Prostate gland (tissue), 2 donors: Measurements from ENCODE around the gene TUBA1B.

Source experiments
- CTCF ChIP-seq, 4 experiments: fragments of 200-600 bp in 2 of 4; fragments of 450-650 bp in 2 of 4; sonication (generic) in 2 of 4; IDR thresholded peaks; 1 replicate in 3 of 4; 2 replicates in 1 of 4; pipeline ENCODE4 v1.5.1; 2016 to 2019; ENCODE audit warnings: antibody characterized with exemption in 4 of 4, mild to moderate bottlenecking in 2 of 4, moderate library complexity in 2 of 4
- POLR2A ChIP-seq: fragments of 450-650 bp; IDR thresholded peaks from one replicate; pipeline ENCODE4 v1.6.1; 2016; ENCODE audit warnings: antibody characterized with exemption, mild to moderate bottlenecking
- POLR2AphosphoS5 ChIP-seq: sonication (generic); formaldehyde crosslinking; IDR thresholded peaks from one replicate; pipeline ENCODE4 v1.6.1; 2017; ENCODE audit warnings: antibody characterized with exemption

GRCh38 chr12:49146406-49146805 lies 15.2 kb upstream of the TUBA1B start:
- TF ChIP-seq POLR2A: no peak
- no peak for TF ChIP-seq POLR2AphosphoS5
- TF ChIP-seq CTCF (IDR thresholded peaks at IDR 0.05): no peak
